CD4-positive, alpha-beta T cell treated with Interleukin-21 for 1 hour (primary cell): ENCODE results near the gene LDLRAD2.
"Not testable (repeated sequence)": the region's sequence is repeated elsewhere in the genome, so short reads cannot be mapped to it uniquely, and the experiment has no call there.

Experiments
- DNase-seq: peaks from one replicate; pipeline ENCODE4 v3.0.0-alpha.2; 2020

The LDLRAD2 gene

DNA sequence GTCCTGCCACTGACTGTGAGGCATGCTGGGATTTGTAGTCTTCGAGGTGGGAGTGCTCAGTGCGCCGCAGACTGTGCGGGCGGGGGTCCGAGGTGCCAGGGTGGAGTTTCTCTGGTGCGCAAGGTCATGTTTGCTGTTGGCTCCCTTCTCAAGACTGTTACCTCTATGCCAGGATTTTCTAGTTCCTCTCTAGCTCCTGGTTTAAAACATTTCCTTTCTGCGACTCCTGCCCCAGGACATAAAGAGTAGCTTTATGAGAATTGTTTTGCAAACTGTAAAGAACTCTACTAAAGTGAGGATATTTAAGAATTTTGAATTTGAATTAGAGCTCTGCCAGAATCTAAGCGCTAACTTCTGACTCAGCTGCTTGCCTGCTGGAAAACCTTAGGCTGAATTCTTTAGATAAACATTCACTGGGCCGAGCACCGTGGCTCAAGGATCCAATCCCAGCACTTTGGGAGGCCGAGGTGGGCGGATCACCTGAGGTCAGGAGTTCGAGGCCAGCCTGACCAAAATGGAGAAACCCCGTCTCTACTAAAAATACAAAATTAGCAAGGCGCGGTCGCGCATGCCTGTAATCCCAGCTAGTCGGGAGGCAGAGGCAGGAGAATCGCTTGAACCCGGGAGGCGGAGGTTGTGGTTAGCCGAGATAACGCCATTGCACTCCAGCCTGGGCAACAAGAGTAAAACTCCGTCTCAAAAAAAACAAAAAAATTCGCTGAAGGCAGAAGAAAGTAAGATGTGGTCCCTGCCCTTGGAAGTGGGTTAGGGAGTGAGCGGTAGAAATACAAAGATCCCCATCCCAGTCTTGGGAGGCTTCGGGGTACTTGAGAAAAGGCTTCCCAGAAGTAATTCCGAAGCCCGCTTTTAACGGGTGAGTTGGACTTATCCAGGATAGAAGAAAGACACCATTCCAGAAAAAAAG, 28.1 kb upstream of the LDLRAD2 start:
- no peak for DNase-seq

DNA sequence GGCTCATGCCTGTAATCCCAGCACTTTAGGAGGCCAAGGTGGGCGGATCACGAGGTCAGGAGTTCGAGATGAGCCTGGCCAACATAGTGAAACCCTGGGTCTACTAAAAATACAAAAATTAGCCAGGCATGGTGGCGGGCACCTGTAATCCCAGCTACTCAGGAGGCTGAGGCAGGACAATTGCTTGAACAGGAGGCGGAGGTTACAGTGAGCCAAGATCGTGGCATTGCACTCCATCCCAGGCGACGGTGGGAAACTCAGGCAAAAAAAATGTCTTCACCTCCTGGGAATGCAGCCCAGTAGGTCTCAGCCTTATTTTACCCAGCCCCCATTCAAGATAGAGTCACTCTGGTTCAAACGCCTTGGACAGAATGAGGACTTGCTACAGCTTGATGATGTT, 26.3 kb upstream of the LDLRAD2 start:
- DNase-seq = not testable (repeated sequence)

DNA sequence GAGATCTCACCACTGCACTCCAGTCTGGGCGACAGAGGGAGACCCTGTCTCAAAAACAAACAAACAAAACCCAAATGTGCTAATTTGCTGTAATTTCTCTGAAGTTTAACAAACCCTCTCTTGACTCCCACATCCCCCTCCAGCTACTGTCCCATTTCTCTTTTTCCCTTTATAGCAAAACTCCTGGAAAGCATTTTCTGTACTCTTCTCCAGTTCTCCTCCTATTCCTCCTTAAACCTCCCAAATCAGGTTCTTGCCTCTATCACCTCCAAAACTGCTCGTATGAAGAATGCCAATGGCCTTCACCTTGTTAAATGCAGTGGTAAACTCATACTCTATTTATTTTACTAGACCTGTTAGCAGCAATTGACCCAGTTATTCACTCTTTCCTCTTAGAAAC, 25.4 kb upstream of the LDLRAD2 start:
- no peak for DNase-seq

DNA sequence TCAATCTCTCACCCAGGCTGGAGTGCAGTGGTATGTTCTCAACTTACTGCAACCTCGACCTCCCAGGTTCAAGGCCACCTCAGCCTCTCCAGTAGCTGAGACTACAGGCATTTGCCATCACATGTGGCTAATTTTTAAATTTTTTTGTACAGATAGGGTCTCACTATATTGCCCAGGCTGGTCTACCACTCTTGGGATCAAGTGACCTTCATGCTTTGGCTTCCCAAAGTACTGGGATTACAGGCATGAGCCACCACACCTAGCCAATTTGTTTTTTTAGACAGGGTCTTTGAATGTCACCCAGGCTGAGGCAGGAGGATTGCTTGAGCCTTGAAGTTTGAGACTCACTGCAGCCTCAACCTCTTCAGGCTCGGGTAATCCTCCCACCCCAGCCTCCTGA, 19.0 kb upstream of the LDLRAD2 start:
- no peak for DNase-seq

DNA sequence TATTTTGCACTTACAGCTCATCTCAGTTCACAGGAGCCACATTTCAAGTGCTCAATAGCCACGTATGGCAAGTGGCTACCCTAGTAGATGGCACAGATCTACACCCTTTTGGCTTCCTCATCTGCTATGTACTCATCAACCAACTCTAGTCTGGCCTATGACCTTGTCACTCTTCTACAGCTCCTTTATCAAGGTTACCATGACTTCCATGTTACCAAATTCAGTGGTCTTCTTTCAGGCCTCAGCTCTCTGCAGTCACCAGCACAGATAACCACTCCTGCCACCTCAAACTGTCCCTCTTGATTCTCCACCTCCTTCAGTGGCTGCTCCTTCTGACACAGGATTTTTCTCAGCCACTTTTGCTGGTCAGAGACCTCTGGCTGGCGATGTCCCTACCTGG, 17.4 kb upstream of the LDLRAD2 start:
- DNase-seq = no peak

DNA sequence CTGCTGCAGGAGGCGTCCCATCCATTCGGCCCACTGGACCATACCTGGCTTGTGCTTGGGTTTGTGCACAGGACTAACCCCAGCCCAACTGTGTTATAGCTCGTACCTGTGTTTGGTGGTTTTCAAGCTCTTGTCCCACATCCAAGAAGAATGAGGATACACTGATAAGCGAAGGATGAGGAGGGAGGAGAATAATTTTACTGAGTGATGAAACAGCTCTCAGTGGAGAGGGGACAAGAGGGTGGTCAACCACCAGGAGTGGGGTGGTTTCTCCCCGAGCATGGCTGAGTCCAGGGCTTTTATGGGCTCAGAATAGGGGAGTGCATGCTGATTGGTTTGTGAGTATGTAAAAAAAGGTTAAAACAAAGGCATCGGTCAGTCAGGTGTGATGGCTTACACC, 17.0 kb upstream of the LDLRAD2 start:
- no peak for DNase-seq

DNA sequence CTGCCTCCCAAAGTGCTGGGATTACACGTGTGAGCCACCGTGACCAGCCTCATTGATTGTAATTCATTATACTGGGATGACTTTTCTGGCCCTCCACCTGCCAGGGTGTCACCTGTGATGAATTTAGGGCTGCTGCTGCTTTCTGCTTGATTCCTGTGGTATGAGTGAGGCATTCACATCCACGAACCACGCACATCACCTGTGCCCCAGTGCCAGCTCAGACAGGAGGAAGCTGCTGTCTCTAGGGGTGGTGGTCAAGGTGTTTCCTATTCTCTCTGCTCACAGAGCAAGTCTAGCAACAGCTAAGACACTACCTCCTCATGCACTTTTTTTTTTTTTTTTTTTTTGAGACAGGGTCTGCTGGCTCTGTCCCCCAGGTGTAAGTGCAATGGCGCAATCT, 12.3 kb upstream of the LDLRAD2 start:
- DNase-seq = no peak

DNA sequence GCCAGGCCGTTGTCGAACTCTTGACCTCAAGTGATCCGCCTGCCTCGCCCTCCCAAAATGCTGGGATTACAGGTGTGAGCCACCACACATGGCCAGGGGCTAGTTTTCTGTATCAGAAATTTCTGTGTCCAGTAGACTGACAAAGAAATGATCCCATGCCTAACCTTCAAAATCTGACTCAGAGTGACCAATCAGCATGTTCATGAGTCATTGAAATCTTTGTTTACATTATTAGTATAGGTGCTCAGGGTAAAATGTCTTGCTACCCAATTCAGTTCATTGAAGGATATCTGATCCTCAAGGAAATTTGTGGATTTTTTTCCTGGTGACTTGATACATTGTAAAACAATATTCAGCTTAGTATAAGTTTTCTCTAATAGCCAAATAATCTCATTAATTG, 11.0 kb upstream of the LDLRAD2 start:
- no peak for DNase-seq

DNA sequence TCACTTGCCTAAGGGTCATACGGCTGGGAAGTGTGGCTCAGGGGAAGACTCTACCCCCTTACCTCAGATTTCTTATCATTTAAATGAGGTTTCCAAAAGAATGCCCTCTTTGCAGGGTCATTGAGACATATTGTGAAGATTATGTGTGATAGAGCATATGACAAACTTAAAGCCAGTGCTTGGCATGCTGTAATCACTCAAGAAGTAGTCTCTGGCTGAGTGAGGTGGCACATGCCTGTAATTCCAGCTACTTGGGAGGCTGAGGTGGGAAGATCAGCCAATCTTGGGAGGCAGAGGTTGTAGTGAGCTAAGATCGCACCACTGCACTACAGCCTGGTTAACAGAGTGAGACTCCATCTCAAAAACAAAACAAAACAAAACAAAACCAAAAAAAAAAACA, 7.5 kb upstream of the LDLRAD2 start:
- no peak for DNase-seq

DNA sequence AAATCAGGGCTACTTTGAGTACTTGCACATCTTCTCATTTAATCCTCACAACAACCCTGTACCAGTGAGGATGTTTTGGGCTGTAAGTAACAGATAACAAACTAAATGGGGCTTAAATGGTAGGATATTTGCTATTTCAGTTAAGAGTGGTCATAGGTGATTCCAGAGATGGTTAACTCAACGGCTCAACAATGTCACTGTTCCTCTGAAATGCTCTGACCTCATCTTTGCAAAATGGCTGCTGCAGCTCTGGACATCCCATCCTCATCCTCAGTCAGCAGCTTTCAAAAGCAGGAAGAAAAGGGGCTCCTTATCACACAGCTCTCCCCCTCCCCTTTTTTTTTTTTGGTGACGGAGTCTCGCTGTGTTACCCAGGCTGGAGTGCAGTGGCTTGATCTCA, 1.5 kb downstream of the LDLRAD2 start:
- DNase-seq = no peak

DNA sequence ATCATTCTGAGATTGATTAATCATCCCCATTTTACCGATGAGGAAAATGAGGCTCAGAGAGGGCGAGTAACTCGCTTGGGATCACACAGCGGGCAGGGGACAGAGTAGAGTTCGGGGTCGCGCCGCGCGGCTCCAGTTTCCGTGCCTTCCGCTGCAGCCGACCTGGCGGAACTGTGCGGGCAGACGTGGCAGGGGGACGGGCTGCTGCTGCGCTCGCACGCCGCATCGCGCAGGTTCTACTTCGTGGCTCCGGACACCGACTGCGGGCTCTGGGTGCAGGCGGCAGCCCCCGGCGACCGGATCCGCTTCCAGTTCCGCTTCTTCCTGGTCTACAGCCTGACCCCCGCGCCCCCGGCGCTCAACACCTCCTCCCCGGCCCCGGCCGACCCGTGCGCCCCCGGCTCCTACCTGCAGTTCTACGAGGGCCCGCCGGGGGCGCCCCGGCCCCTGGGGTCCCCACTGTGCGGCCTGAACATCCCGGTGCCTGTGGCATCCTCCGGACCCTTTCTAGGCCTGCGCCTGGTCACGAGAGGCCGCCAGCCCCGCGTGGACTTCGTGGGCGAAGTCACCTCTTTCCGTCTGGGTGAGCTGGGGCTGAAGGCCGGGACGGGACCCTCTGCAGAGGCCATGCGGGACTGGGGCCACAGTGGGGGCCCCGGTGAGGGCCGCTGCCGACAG, 2.3 kb downstream of the LDLRAD2 start:
- peak; percentile 22 for DNase-seq

DNA sequence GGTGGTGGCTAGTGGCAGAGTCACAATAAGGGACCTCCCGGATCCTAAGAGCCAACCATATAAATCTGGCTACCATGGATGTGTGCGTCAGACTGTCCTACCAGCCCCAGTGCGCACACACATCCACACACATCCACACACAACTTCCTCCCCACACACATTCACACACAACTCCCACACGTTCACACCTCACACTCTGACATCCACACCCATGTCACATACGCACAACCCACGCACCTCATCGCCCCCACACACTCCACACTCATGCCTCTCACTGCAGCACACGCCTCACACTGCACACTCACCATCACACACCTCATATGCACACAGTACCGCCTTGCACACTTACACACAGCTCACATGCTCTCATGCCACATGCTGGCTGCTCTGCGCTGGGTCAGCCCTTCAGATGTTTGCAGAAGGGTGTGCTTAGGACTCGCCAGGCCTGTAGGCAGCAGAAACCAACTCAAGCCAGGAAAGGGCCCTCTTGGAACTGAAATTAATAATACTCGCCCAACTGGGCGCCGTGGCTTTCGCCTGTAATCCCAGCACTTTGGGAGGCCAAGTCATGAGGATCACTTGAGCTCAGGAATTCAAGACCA, 3.0 kb downstream of the LDLRAD2 start:
- DNase-seq = no peak

DNA sequence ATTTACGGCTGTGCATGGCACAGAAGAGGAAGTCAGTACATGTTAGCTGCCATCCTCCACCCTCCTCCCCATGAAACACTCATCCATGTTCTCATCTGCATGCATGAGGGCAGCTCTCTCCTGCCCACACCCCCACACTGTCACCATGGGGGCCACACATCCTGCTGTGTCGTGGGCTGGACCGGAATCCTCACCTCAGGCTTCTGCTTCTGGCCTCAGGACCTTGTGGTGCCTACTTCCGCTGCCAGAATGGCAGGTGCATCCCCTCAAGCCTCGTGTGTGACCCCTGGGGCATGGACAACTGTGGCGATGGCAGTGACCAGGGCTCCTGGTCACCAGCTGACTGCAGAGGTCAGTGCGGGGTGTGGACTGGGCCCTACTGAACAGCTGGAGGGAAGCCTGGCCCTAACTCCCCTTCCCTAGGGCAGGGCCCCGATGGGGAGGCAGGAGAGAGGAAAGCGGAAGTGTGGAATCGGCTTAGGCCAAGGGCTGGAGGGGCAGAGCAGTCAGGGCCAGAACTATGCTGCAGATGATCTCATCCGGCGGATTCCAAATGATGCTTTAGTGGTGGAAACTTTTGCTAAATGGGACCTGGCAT, 3.8 kb downstream of the LDLRAD2 start:
- peak; percentile 9 for DNase-seq

DNA sequence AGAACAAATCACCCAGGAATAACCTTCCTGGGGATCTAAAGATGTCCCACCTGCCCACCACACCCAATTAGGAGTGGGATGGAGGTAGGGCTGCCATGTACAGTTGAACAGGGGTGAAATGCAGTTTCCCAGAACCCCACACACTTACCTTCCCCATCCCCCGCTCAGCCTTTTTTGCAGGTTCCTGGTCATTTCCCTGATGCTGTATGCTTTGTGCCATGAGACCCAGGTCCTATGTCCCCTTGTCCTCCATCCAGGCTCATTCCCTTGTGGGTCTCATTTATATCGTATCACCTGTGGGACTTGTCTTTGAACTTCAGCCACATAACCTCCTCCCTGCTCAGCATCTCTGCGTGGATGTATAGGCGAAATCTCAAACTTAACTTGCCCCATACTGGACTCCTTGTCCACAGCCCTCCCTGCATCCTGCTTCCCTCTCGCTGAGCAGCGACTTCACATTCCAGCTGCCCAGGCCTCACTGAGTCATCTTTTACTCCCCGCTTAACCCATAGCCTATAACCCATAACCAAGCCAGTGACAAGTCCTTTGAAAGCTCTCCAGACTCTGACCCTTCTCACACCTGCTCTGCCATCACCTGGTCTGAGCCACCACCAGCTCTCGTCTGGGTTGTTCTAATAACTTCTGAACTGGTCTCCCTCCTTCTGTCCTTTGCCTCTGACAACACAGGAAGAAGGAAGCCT, 4.7 kb downstream of the LDLRAD2 start:
- no peak for DNase-seq

DNA sequence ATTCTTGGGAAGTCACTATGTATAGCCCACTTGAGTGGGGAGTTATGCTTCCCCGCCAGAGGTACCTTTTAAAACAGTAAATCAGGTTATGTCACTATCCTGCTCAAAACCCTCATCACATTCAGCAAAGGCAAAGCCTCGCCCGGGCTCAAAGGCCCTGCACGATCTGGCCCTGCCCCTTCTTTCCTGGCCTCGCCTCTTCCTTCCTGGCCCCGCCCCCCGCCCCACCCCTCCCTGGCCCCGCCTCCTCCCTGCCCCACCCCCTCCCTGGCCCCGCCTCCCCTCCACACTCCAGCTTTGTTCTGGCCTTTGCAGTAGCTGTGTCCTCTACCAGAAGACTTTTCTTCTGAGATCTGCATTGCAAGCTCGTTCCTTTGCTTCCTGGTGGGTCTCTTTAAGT, 6.6 kb downstream of the LDLRAD2 start:
- DNase-seq = peak; percentile 38

DNA sequence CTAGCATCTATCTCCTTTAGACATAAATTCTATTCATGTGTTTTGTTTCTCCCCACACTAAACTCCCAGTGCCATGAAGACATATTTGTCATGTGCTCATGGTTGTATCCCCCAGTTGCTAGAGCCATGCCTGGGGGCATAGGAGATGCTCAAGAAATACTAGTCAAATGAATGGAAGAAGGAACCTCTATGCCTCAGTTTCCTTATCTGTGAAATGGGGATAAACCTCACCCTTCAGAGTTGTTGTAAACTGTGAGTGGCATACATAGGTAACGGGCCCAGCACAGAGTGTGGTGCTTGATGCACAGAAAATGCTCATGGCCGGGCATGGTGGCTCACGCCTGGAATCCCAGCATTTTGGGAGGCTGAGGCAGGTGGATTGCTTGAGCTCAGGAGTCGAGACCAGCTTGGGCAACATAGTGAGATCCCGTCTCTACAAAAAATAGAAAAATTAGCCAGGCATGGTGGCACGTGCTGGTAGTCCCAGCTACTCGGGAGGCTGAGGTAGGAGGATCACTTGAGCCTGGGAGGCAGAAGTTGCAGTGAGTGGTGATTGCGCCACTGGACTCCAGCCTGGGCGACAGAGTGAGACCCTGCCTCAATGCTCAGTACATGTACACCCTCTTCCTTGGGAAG, 8.7 kb downstream of the LDLRAD2 start:
- DNase-seq = no peak

DNA sequence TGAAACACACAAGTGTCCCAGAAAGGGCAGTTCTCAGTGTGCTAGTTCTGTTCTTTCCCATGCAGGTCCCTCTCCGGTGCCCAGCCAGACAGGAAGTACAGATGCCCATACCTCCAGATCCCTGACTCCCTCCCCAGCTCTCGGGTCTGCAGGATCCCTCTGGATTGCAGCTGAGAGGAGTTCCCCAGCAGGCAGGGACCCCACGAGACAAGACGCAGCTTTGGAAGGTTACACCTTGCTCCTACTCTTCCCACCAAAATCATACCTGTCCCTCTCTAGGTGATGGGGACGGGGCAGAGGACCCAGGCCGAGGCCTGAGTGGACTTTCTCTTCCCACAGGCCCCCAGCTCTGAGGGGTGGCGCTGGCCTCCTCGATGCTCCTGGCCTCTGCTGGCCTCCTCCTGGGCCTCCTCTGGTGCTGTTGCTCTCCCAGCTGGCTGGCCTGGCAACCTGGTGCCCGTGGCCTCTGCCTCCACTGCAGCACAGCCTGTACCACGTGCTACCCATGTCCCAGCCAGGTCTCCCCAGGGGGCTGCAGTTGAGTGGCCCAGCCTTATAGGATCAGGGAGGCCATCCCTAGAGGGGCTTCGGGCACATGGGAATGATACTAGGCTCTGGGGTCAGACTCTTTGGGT, 9.4 kb downstream of the LDLRAD2 start:
- no peak for DNase-seq

DNA sequence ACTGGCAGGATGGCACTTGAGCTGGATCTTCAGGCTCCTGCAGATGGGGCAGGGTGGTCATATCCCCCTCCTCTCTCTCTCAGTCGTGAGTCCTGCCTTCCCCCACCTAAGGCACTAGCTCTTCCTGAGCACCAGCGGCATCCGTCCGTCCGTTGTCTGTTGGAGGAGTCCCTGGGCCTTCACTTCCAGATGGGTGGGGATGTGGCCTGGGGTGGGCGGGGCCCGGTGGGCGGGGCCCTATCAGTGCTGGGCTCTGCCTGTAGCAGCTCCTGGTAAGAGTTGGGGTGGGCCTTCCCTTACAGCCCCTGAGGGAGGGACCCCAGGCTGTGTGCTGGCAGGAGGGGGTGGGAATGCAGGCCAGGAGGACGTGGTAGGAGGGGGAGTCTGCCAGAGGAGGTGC, 10.3 kb downstream of the LDLRAD2 start:
- DNase-seq = no peak

DNA sequence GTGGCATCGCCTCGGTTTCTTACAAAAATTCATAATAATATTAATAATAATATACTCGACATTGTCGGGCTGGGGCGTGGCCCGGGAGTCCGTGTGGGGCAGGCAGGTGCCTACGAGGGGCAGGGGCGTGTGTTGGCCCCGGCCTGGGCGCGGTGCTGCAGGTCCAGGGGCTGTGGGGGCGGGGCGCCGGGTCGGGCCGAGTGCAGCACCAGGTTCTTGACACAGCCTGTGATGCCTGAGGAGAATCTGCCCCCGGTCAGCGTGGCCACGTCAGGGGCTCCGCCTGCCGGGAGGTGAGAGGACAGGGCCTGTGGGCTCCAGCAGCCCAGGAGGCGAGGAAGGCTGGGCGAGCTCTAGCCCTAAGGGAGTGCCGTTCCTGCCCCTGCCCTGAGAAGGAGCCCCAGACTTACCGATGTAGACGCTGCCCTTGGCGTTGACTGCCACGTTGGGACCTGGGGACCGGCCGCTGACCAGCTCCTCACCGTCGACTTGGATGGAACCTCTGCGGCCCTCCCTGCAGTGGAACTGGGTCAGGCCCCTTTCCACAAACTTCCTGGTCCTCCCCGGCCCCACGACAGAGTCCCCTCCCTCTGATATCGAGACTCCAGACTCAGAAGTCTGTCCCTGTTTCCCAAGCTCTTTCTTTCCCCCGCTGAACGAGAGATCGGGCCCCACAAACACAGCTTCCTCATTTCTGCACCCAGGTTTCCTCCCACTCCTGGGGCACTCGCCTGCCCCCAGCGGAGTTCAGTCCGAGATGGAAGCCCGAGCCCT, 11.3 kb downstream of the LDLRAD2 start:
- no peak for DNase-seq

DNA sequence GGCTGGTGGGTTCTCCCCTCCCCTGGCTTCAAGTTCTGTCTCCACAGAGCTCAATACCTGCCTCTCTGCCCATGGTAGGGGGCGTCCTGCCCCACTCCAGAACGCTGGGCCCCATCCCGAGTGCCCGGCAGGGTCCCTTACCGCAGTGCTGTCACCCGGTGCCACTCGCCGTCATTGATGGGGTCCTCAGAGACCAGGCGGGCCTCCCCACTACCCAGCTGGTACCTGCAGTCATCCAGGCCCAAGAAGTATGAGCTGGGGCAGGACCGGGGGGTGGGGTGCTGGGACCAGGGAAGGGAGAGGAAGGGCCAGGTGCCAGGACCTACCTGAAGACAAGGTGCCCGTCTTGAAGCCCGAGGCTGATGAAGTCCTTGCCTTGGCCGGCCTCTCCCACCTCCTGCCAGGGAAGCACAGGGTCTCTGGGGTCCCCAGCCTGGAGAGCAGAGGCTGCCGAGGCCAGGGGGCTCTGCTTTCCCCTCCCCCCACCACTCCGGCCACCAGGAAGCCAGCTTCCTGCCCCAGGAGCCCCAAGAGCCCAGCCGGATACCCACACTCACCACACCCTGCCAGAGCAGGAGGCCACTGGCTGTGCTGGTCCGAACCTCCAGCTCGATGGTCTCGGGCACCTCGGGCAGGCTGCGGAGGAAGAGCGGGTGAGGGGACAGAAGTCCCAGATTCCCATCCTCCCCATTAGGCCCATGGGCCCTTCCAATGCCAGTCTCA, 12.1 kb downstream of the LDLRAD2 start:
- DNase-seq = no peak
